Measurements from ENCODE around the gene SLC6A13.

GRCh38 chr12:226401-226800 lies 36.2 kb downstream of the SLC6A13 start:
- TF ChIP-seq CTCF (IDR thresholded peaks at IDR 0.05 in 4 of 5, conservative IDR thresholded peaks at IDR 0.05 in 1 of 5) (no peak), POLR2A (IDR thresholded peaks at IDR 0.05) (no peak)
